Left ventricle myocardium superior (tissue), 1 donor: ENCODE measurements around the gene BCL7C. TPM values are rescaled to one million over a fixed set of nuclear protein-coding genes. Genes with fewer than 3 reads are reported as not detected.

ENCODE experiments used
- ATAC-seq: fragments of 200-7000 bp; cut with Tn5 transposase; one replicate; pipeline ENCODE4 v1.9.1; 2020; ENCODE audit warnings: mild to moderate bottlenecking, moderate library complexity
- DNase-seq: peaks from one replicate; pipeline ENCODE4 v3.0.0-alpha.2; 2020
- intact Hi-C: fragments of 100-400 bp; cut with micrococcal nuclease; formaldehyde crosslinking; loops from one replicate; pipeline ENCODE4 v1.11.0; 2022
- microRNA-seq: library from miRNA; unstranded; fragments of <30 nt; microRNA quantifications from one replicate; pipeline ENCODE4 v1.2.0, GENCODE V29; 2020; ENCODE audit warnings: borderline number of aligned reads
- total RNA-seq: library from RNA; stranded (reverse); fragmentation: NEBNext Ultra II Directional; extraction: Animal tissue kit (Norgen Biotek cat#: 25700); gene quantifications from one replicate; pipeline ENCODE4 v1.2.1, GENCODE V29; 2021
- donor health status: DM: no; HTN: yes; CAD: no; lungs with severe emphysema.

Gene BCL7C
- total RNA-seq, 1 donor from 2014 or later = 29.6 TPM

GRCh38 chr16:30840611-30841010 is 53.3 kb downstream of the BCL7C start:
- ATAC-seq (no peak), DNase-seq (no peak)
- intact Hi-C loops = no loop called here

GRCh38 chr16:30839523-30840227 is 54.2 kb downstream of the BCL7C start:
- no peak for ATAC-seq
- intact Hi-C loops = no loop called here
- no peak for DNase-seq

GRCh38 chr16:30838876-30839471 is 54.9 kb downstream of the BCL7C start:
- ATAC-seq (no peak), DNase-seq (no peak)
- intact Hi-C loops = no loop called here

GRCh38 chr16:30837904-30838303 is 56.0 kb downstream of the BCL7C start:
- no peak for DNase-seq
- no peak for ATAC-seq
- intact Hi-C loops = no loop called here

Small RNA genes within 50 kb of the gene (microRNA-seq; reads per million reads assigned to microRNA genes)
- gene MIR4519 (not detected), gene MIR762 (not detected)

Other genes starting within 250 kb of the BCL7C start
- 22.0 TPM for gene PRR14, start 243.1 kb downstream of the BCL7C start, total RNA-seq
- 30.4 TPM for gene FBRS, start 235.6 kb downstream of the BCL7C start, total RNA-seq
- 49.3 TPM for gene SRCAP, start 194.9 kb downstream of the BCL7C start, total RNA-seq
- gene PHKG2, start 145.7 kb downstream of the BCL7C start, total RNA-seq = 16.7 TPM
- 1.1 TPM for gene CFAP119, start 132.0 kb downstream of the BCL7C start, total RNA-seq
- 49.3 TPM for gene RNF40, start 131.8 kb downstream of the BCL7C start, total RNA-seq
- gene ZNF629, start 106.9 kb downstream of the BCL7C start, total RNA-seq = 19.2 TPM
- gene CTF1, start 2.5 kb upstream of the BCL7C start, total RNA-seq = 7.5 TPM
- gene FBXL19, start 29.5 kb upstream of the BCL7C start, total RNA-seq = 5.7 TPM
- 10.8 TPM for gene ORAI3, start 55.0 kb upstream of the BCL7C start, total RNA-seq
- gene SETD1A, start 63.7 kb upstream of the BCL7C start, total RNA-seq = 11.0 TPM
- gene HSD3B7, start 91.1 kb upstream of the BCL7C start, total RNA-seq = 7.4 TPM
- gene STX1B, start 116.6 kb upstream of the BCL7C start, total RNA-seq = 0.40 TPM
- gene STX4, start 139.5 kb upstream of the BCL7C start, total RNA-seq = 42.4 TPM
- gene ZNF668, start 180.2 kb upstream of the BCL7C start, total RNA-seq = 3.9 TPM
- 9.9 TPM for gene ZNF646, start 180.3 kb upstream of the BCL7C start, total RNA-seq
- gene PRSS53, start 194.9 kb upstream of the BCL7C start, total RNA-seq = 0.87 TPM
- gene VKORC1, start 200.7 kb upstream of the BCL7C start, total RNA-seq = 39.9 TPM
- gene BCKDK, start 214.3 kb upstream of the BCL7C start, total RNA-seq = 90.5 TPM
- gene KAT8, start 223.6 kb upstream of the BCL7C start, total RNA-seq = 77.4 TPM
- not detected for gene PRSS8, start 241.7 kb upstream of the BCL7C start, total RNA-seq